ENCODE data around the gene TEX10. TPM values are rescaled to one million over a fixed set of nuclear protein-coding genes. Genes with fewer than 3 reads are reported as not detected.
A peak's percentile ranks its signal among the peaks of the same experiment; 100 is the strongest.

Gene TEX10
- total and polyA plus RNA-seq, 2 donors (not counting 3 experiments of a cell fraction or from before 2014, with no cell fraction given) = 13.6 to 21.2 TPM

- Histone ChIP-seq H3K4me1 (ENCODE audit: control insufficient read depth, extremely low read depth, insufficient read depth, low read length) (no peaks in the 10 kb centered on the region), H3K4me2 (ENCODE audit: insufficient read depth, low read length) (no peak overlapping the region), H4K20me1 (replicated peaks; ENCODE audit: control insufficient read depth, extremely low read depth, insufficient read depth, low read length) (no peaks in the 10 kb centered on the region), H3K79me2 (ENCODE audit: control insufficient read depth, insufficient read depth, low read length) (no peaks in the 10 kb centered on the region), H3K9ac (replicated peaks; ENCODE audit: extremely low read depth, insufficient read depth, low read length) (no peak overlapping the region), H3K27ac (ENCODE audit: insufficient read depth, low read depth, low read length) (no peak overlapping the region), H3K4me3 (replicated peaks in 1 of 3; ENCODE audit: insufficient read depth in 1 of 3, low read depth in 1 of 3, low read length in 3 of 3) (no peak overlapping the region), H3K27me3 (ENCODE audit: control insufficient read depth in 2 of 2, insufficient read depth in 2 of 2, low read length in 2 of 2) (no peaks in the 10 kb centered on the region), H3K9me1 (replicated peaks; ENCODE audit: control insufficient read depth, extremely low read depth, insufficient read depth, low read length) (no peaks in the 10 kb centered on the region), H2AFZ (ENCODE audit: low read depth, low read length) (peak overlapping the region; percentile 62), H3K36me3 (ENCODE audit: control insufficient read depth in 2 of 2, extremely low read depth in 1 of 2, insufficient read depth in 2 of 2, low read length in 2 of 2) (no peaks in the 10 kb centered on the region), H3K9me3 (replicated peaks; ENCODE audit: control insufficient read depth, insufficient read depth, low read length) (no peaks in the 10 kb centered on the region)
- intact Hi-C loops (cut with micrococcal nuclease) (no loop called here), dilution Hi-C loops (cut with MboI; ENCODE audit: extremely low pct_ligation_motif_present, low sequenced_read_pairs) (no loop called here)
- POLR2A ChIA-PET = no interaction called here
- DNase-seq (ENCODE audit: low read depth, low spot score) (no peak), FAIRE-seq (peak; percentile 44)
- CTCF ChIA-PET = interaction anchor here (1.3 to 1.5 kb wide), 2 partner anchors 11 to 219 kb away, joined by 3 to 4 read pairs; no protein-coding TSS in a partner anchor
- no TSS peak for BruUV-seq (replicated peaks)
- TF ChIP-seq CTCF (IDR thresholded peaks at IDR 0.05; ENCODE audit: extremely low read depth in 1 of 2, insufficient read depth in 1 of 2, low read depth in 1 of 2, low read length in 2 of 2) (no peak), GATA2 (IDR thresholded peaks at IDR 0.05; ENCODE audit: insufficient read depth, insufficient read length, low read depth, low read length) (no peak), POLR2A (IDR thresholded peaks at IDR 0.05; ENCODE audit: low read depth, low read length) (no peak), FOS (IDR thresholded peaks at IDR 0.05; ENCODE audit: borderline replicate concordance, insufficient read depth, low read length) (no peak), EZH2 (IDR thresholded peaks at IDR 0.05; ENCODE audit: borderline replicate concordance, low read depth, low read length, severe bottlenecking) (no peak), JUN (IDR thresholded peaks at IDR 0.05; ENCODE audit: borderline replicate concordance, insufficient read depth, insufficient read length, low read depth) (no peak), MAX (IDR thresholded peaks at IDR 0.05; ENCODE audit: insufficient read depth, insufficient read length) (no peak), POLR2AphosphoS5 (IDR thresholded peaks at IDR 0.05; ENCODE audit: insufficient read depth, low read depth, low read length) (no peak), MYC (IDR thresholded peaks at IDR 0.05; ENCODE audit: low read depth, low read length) (no peak)
These were observed 24.3 kb upstream of the TEX10 start for GRCh38 chr9:100377015-100377414.
